Measurements from ENCODE around the gene NR6A1.

Gene NR6A1

DNA sequence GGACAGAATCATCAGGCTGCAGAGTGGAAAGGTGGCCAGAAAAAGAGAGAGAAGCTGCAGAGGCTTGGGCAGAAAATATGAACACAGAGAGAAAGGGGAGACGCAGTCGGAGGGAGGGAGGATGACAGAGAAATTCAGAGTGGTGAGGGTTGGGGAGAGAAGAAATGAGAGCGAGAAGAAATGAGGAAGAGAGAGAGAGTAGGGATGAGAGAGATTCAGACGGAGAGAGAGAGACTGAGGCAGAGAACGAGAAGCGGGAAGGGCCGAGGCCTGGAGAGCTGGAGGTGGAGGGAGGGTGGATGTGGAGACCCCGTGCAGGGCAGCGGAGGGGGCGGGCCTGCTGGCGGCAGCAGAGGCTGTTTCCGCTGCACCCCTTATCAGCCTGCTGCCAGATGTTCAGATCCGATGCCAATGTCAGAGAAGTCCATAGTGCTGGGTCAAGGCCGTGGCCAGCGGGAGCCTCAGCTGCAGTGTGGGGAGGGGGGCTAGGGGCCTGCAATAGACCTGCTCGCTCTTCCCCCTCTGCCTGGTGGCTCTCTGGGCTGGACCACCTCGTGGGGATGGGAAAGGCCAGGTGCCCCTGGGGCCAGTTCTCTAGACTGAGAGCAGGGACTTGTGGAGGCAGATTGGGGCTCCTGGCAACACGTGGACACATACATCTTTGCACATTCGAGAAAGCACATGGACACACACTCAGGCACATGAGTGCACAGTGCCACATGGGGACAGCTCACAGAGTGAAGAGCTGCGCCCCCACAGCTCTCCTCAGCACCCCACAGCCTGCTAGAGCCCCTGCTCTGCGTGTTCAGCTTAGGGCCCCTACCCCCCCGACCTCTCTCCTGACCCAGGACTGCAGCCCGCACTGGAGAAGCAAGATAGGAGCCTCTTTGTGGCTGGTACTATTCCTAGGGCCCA lies 259.0 kb downstream of the NR6A1 start:
- Mint-ChIP-seq H3K4me3 (no peak overlapping the region), H3K9me3 (no peaks in the 10 kb centered on the region), H3K4me1 (no peaks in the 10 kb centered on the region), H3K27ac (no peak overlapping the region), H3K36me3 (no peaks in the 10 kb centered on the region)
- ATAC-seq (peak; percentile 14), DNase-seq (ENCODE audit: low spot score in 2 of 2) (no peak)

DNA sequence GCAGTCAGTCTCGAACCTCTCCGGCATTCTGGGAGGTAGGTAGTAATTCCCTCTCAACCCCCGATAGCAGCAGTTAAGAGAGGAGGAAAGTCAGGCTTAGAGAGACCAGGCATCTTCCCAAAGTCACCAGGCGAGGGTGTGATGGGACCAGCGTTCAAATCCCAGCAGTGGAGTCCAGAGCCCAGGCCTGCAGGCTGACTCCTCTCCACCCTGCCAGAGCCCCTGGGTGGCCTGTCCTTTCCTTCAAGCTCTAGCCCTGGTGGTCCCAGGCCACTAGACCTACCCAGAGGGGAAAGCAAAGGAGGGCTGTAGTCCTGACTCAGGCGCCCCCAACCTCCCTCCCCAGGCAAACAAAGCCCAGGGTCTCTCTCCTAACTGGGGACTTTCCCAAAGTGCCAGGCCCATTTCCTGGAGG lies 259.7 kb downstream of the NR6A1 start:
- ATAC-seq = no peak
- H3K27ac Mint-ChIP-seq = no peak overlapping the region
- DNase-seq (ENCODE audit: low spot score in 2 of 2) = no peak
- no peaks in the 10 kb centered on the region for H3K36me3 Mint-ChIP-seq
- H3K4me3 Mint-ChIP-seq = no peak overlapping the region
- H3K9me3 Mint-ChIP-seq = no peaks in the 10 kb centered on the region
- no peaks in the 10 kb centered on the region for H3K4me1 Mint-ChIP-seq

DNA sequence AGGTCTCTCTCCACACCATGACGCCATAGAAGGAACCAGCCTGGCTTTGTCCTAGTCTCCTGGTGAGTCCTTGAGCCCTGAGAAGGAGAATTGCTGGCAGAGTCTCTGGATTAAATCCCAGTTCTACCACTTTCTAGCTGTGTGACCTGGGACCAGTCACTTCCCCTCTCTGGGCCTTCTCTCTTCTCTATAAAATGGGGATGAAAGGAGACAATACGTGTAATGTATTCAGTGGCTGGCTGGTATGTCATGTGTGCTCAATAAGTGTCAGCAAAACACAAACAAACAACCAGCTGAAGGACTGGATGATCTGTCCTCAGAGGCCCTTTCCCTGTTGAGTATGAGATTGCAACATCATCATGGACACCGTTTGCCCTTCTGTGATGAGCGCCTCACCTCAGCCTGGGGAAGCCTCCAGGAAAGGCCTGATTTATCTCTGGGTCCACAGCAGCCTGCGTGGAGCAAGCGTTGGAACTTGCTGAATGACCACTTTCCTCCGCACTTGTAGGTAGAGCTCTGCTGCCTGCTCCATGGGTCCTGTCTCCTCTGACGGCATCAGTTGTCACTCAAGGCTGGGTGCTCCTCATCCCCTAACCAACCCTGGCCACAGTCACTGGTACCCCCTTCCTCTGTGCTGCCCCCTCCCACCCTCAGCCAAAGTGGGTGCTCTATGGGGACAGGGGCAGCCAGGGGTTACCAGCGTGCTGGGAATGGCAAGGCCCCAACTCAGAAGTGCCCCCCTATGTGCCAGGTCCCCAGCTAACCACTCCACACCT lies 260.3 kb downstream of the NR6A1 start:
- Mint-ChIP-seq H3K9me3 (no peaks in the 10 kb centered on the region), H3K4me1 (no peaks in the 10 kb centered on the region), H3K36me3 (no peaks in the 10 kb centered on the region), H3K27ac (no peak overlapping the region), H3K4me3 (no peak overlapping the region)
- DNase-seq (ENCODE audit: low spot score in 2 of 2) = no peak
- ATAC-seq = no peak

DNA sequence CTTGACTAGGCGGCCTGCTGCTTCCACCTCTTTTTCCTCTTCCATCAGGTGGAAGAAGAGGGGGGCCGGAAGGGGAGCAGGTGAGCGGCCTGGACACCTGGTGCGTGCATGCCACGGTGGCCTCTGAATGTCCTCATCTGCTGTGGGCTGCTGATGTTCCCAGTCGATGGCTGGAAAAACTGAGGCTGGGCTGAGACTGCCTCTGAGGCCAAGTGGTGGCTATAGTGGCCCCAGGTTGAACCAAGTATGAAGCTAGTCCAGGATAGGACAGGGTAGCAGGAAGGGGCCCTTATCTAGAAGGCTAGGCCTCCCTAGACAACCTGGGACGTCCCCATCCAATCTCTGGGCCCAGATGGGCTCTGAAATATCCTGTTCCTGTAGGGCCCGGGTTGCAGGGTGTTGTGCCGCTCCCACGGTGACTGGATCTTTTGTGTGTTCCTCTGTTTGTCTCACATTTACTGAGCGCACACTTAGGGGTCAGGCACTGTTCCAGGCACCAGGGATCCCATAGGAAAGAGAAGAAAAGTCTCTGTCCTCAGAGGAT lies 263.2 kb downstream of the NR6A1 start:
- no peaks in the 10 kb centered on the region for H3K36me3 Mint-ChIP-seq
- DNase-seq (ENCODE audit: low spot score in 2 of 2) (no peak), ATAC-seq (no peak)
- H3K4me3 Mint-ChIP-seq = no peak overlapping the region
- H3K27ac Mint-ChIP-seq = no peak overlapping the region
- peaks cover 8% of the 10 kb centered on the region for H3K4me1 Mint-ChIP-seq
- H3K9me3 Mint-ChIP-seq = no peaks in the 10 kb centered on the region

DNA sequence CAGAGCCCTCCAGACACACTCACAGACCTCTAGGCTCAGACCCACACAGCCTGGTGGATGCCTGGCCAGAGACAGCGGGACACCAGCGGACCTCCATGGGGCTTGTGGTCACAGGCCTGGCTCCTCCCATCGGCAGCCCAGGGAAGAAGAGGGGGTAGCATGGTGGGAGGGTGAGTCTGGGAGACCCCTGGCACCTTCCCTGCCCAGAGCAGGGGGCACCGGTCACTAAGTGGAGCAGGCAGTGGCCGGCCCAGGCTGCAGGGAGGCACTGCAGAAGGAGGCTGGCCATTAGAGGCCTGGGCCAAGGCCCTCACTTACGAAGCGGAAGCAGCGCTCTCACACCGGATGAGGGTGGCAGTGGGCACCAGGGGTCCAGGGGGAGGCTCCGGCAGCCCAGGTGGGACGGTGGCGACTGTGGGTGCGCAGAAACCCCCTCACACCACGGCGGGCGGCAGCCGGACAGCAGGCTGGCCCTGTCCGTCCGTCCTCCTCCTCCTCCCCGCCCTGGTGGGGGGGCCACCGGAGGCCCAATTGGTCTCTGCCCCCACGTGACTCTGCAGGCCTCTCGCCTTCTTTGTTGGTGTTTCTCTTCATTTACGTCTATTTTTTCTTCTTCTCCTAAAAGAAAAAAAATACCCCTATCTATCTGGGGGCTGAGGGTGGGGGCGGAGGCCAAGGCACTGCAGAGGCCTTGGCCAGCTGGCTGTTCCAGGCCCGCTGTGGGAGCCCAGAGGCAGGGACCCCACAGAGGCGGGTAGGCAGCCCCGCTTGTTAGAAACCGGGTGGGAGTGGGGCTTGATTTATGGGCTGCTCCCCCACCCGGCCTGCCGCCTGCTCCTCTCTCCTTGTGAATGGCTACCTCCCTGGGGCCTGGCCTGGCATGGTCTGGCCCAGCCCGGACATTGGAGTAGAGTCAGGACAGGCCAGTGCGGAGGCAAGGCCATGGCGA lies 263.9 kb downstream of the NR6A1 start, which contains the start of gene NR5A1:
NR5A1 (minus strand) TSS at position 469 of the 949 bp plus-strand sequence. CDS start 4,004 bp downstream, outside the sequence.
- Mint-ChIP-seq H3K36me3 (no peaks in the 10 kb centered on the region), H3K4me1 (peaks cover 8% of the 10 kb centered on the region), H3K9me3 (no peaks in the 10 kb centered on the region), H3K4me3 (no peak within 1 kb of the TSS), H3K27ac (no peak within 1 kb of the TSS)
- DNase-seq (ENCODE audit: low spot score in 2 of 2) (no peak), ATAC-seq (no peak)

DNA sequence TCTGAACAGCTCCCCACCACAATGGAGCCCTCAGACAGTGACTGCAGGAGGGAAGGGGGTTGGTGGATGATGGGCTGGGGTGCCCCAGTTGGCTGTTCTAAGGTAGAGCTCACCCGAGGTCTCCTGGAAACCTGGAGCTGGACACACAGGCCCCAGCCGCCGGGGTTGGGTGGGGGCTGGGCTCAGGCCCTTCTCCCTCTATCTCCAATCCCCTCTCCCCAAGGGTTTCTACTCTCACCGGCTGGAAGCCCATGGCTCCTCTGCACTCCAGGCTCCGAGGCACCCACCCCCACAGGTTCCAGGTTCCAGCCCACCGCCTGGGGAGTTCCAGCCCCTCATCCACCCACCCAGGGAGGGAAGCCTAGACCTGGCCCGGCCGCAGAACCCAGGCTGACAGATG lies 264.7 kb downstream of the NR6A1 start:
- DNase-seq (ENCODE audit: low spot score in 2 of 2) (no peak), ATAC-seq (no peak)
- no peak overlapping the region for H3K27ac Mint-ChIP-seq
- H3K4me1 Mint-ChIP-seq = peaks cover 8% of the 10 kb centered on the region
- H3K9me3 Mint-ChIP-seq = no peaks in the 10 kb centered on the region
- no peaks in the 10 kb centered on the region for H3K36me3 Mint-ChIP-seq
- H3K4me3 Mint-ChIP-seq = no peak overlapping the region

DNA sequence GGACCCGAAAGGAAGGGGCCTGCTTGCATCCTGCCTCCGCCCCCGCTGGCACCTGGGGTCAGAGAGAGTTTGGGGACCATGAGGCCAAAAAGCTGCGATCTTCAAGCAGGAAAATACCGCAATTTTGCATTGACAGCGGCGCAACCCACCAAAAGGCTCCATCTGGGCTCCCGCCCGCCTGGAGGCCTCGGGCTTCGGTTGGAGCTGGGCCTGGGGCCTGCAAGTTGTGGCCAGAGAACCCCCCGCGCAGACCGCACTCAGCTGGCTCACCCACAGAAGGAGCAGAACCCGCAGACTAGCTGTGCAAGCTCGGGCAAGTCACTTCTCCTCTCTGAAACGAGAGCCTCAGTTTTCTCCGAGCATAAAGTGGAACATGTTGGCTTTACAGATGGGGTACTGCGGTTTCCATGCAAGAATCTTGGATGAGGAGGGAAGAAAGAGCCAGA lies 265.2 kb downstream of the NR6A1 start:
- Mint-ChIP-seq H3K36me3 (no peaks in the 10 kb centered on the region), H3K27ac (no peak overlapping the region), H3K4me3 (no peak overlapping the region), H3K9me3 (no peaks in the 10 kb centered on the region), H3K4me1 (peaks cover 8% of the 10 kb centered on the region)
- ATAC-seq = no peak
- no peak for DNase-seq (ENCODE audit: low spot score in 2 of 2)

DNA sequence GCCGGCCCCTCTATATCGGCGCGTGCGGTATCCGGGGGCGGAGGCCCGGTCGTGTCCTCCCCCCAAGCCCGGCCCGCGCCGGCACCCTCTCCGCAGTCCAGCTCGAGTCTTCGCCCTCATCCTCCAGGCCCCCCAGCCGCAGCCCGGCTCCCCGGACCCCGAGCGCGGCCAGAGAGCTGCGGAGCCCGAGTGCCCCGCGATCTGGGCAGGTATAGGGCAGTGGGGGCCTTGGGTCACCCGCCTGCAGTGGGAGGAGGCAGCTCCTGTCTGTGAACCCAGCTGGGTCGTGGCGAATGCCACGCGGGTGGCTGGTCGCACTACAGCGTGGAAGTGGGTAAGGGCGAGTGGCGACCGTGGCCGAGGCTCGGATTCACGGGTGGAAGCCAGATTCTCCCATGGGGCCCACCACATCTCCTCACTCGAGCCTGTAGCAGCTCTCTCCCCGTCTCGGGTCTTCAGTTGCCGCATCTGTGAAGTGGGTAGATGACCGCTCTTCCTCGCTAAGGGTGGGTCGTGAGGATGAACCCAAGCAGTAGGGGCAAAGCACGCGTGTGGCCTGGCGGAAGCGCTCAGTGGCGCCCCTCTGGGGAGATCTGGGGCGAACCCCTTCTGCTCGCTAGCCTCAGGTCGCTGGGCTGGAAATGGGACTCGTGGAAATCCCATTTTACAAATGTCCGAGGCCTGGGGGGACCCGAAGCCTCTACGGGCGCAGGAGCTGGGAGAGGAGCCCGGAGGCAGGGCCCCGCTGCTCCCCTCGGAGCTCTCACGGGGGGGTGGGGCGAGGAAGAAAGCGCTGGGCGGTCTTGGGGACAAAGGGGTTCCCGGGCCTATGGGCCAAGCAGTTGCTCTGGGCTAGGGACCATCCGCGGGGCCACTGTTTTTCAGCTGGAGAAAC lies 265.9 kb downstream of the NR6A1 start:
- peak overlapping the region; percentile 35 for H3K4me3 Mint-ChIP-seq

DNA sequence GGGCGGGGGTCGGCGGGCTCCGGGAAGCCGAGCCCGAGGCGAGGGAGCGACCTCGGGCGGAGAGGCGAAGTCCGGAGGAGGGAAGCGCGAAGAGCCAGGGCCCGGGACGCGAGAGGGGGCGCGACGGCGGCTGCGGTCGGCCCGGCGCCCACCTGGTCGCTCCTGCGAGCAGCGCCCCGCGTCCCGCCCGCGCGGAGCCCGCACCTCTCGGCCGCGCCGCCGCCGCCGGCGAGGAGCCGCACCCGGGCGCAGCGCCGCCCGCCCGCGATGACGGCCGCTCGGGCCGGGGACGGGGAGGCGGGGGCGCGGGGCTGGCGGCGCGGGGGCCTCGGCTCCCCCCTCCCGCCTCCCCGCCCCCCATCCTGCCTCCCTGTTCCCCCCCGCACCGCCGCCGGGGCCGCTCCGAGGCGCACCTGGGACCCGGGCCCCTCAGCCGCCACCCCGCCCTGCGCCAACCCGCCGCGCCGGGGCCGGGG lies 266.5 kb downstream of the NR6A1 start:
- Mint-ChIP-seq H3K9me3 (no peaks in the 10 kb centered on the region), H3K36me3 (no peaks in the 10 kb centered on the region), H3K4me1 (peaks cover 8% of the 10 kb centered on the region), H3K27ac (no peak overlapping the region), H3K4me3 (no peak overlapping the region)
- ATAC-seq (no peak), DNase-seq (ENCODE audit: low spot score in 2 of 2) (no peak)

More for the DNA sequence above, 265.9 kb downstream of the NR6A1 start:
- Mint-ChIP-seq H3K9me3 (no peaks in the 10 kb centered on the region), H3K27ac (no peak overlapping the region), H3K4me1 (peaks cover 8% of the 10 kb centered on the region), H3K36me3 (no peaks in the 10 kb centered on the region)
- DNase-seq (ENCODE audit: low spot score in 2 of 2) (no peak), ATAC-seq (no peak)

DNA sequence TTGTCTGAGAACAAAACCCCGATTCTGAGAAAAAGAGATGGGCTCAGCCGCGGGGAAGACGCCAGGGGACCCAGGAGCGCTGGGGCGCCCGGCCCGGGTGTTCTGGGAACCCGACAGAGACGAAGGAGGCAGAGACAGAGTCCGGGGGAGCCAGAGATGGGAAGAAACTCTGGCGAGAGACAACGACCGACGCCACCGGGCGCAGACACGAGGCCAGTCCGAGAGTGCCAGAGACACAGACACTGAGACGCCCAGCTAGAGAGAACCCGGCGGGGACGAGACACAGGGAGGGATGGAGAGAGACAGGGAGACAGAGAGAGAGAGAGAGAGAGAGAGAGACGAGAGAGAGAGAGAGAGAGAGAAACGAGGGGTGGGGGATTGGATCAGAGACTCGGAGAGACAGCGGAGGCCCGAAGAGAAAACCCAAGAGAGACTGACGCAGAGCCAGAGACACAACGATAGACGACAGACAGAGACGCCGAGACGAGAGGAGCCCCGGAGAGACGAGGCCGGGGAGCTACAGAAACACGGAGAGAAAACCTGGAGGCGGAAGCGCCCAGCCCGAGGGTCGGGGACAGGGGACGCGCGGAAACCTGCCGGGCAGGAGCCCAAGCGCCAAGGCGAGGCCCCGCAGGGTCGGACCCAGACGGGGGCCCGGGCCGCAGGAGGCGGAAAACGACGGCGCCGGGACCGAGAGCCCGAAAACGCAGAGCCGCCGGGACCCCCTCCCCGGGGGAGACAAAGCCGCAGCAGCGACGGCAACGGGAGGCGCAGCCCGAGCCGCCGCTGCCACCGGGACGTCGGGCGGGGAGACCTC lies 267.2 kb downstream of the NR6A1 start:
- Mint-ChIP-seq H3K9me3 (no peaks in the 10 kb centered on the region), H3K27ac (no peak overlapping the region), H3K4me1 (peaks cover 8% of the 10 kb centered on the region), H3K36me3 (no peaks in the 10 kb centered on the region), H3K4me3 (peak overlapping the region; percentile 59)
- DNase-seq (ENCODE audit: low spot score in 2 of 2) = no peak
- ATAC-seq = no peak

DNA sequence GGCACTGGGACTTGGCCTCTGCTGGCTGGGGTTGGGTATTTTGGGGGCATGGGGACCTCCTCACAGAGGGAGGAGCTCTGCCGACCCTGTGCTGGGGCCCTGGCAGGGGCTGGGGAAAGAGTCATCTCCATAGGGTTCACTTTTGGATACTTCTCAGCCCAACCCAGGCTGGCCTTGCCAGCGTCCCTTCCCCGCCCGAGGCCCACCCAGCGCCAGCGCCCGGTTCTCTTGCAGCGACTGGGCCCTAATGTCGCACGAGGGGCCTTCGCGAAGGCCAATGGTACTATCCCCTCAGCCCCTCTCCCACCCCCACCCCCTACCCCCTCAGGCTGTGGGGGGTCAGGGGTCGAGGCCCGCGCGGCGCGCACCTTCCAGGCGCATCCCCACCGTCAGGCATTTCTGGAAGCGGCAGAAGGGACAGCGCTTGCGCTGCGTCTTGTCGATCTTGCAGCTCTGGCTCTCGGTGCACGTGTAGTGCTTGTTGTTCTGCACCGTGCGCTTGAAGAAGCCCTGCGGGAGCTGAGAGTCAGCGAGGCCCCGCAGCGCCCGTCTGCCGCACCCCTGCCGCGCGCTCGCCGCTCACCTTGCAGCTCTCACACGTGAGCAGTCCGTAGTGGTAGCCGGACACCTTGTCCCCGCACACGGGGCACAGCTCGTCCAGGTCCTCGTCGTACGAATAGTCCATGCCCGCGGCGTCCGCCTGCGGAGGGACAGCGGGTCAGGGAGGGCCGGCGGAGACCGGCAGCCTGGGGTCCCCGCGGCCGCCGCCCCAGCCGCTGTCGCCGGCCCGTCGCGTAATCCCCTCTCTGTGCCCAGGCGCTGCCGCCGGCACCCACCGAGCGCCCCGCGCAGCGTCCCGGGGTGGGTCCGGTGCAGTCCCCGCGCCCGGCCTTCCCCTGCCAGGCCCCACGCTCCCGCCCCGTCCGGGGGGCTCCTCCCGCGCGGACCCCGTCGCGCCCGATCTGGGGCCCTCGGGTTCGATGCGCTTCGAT lies 268.1 kb downstream of the NR6A1 start:
- ATAC-seq (no peak), DNase-seq (ENCODE audit: low spot score in 2 of 2) (no peak)
- H3K9me3 Mint-ChIP-seq = no peaks in the 10 kb centered on the region
- H3K36me3 Mint-ChIP-seq = no peaks in the 10 kb centered on the region
- no peak overlapping the region for H3K27ac Mint-ChIP-seq
- peak overlapping the region; percentile 59 for H3K4me3 Mint-ChIP-seq
- H3K4me1 Mint-ChIP-seq = peaks cover 8% of the 10 kb centered on the region

DNA sequence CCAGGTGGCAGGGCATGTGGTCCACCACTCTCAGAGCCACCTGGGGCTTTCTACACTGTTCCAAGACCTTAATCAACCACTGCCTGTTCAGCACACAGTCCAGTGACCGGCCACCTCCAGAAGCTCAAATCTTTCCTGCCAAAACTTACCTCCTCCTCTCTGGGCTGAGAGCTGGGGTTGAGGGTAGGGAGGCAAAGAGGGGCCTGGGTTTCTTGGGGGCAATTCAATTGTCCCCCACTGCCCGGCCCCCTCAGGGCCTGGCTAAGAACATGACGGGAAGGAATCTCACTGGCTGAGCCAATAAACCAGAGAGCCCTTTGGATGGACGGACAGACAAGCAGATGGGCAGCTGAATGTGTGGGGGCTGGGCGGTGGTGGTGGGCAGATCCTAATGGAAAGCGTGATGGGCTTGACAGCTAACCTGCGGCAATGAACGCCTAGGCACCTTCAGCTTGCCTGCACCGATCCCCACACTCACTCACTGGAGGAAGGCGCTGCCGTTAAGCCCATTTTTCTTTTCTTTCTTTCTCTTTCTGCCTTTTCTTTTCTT lies 269.3 kb downstream of the NR6A1 start:
- no peak overlapping the region for H3K4me3 Mint-ChIP-seq
- ATAC-seq = no peak
- no peak for DNase-seq (ENCODE audit: low spot score in 2 of 2)
- H3K9me3 Mint-ChIP-seq = no peaks in the 10 kb centered on the region
- no peaks in the 10 kb centered on the region for H3K36me3 Mint-ChIP-seq
- no peak overlapping the region for H3K27ac Mint-ChIP-seq
- H3K4me1 Mint-ChIP-seq = peaks cover 8% of the 10 kb centered on the region

Measured in stimulated activated effector memory CD8-positive, alpha-beta T cell treated with anti-CD3 and anti-CD28 coated beads, Interleukin-12 subunit alpha, Interleukin-12 subunit beta, amount 100 ng/mL, for 72 hours (primary cell).